NCI-H526 treated with DMSO at 0.1 percent for 48 hours (cell line): ENCODE results near the gene ACOT7.
"Not testable (repeated sequence)": the region's sequence is repeated elsewhere in the genome, so short reads cannot be mapped to it uniquely, and the experiment has no call there.

Experiments
- DNase-seq: peaks from one replicate; lab custom pipeline; 2025; lab: John Stamatoyannopoulos, UW

ACOT7 gene

GRCh38 chr1:6316240-6317097 is 77.1 kb downstream of the ACOT7 start:
- no peak for DNase-seq

- no peak for DNase-seq
Observed at GRCh38 chr1:6314503-6314902, 79.1 kb downstream of the ACOT7 start.

GRCh38 chr1:6313393-6314200 is 80.0 kb downstream of the ACOT7 start:
- DNase-seq, result no peak

- no peak for DNase-seq
Observed at GRCh38 chr1:6310116-6310848, 83.3 kb downstream of the ACOT7 start.

- DNase-seq, result no peak
Observed at GRCh38 chr1:6309564-6309963, 84.0 kb downstream of the ACOT7 start.

- DNase-seq, result no peak
Observed at GRCh38 chr1:6308449-6308848, 85.1 kb downstream of the ACOT7 start.

GRCh38 chr1:6307682-6308081 is 85.9 kb downstream of the ACOT7 start:
- not testable (repeated sequence) for DNase-seq

- DNase-seq, result no peak
Observed at GRCh38 chr1:6307099-6307498, 86.5 kb downstream of the ACOT7 start.

- DNase-seq, result no peak
Observed at GRCh38 chr1:6303397-6304012, 90.1 kb downstream of the ACOT7 start.

- DNase-seq, result no peak
Observed at GRCh38 chr1:6302568-6302967, 91.0 kb downstream of the ACOT7 start.

GRCh38 chr1:6301526-6301925 is 92.0 kb downstream of the ACOT7 start:
- DNase-seq, result no peak

- no peak for DNase-seq
Observed at GRCh38 chr1:6300342-6301048, 93.1 kb downstream of the ACOT7 start.

- DNase-seq, result no peak
Observed at GRCh38 chr1:6299557-6300165, 93.9 kb downstream of the ACOT7 start.

GRCh38 chr1:6298940-6299465 is 94.6 kb downstream of the ACOT7 start:
- DNase-seq, result no peak

- DNase-seq, result no peak
Observed at GRCh38 chr1:6298530-6298929, 95.0 kb downstream of the ACOT7 start.

GRCh38 chr1:6295910-6296309 is 97.7 kb downstream of the ACOT7 start:
- no peak for DNase-seq

- no peak for DNase-seq
Observed at GRCh38 chr1:6294890-6295556, 98.5 kb downstream of the ACOT7 start.

GRCh38 chr1:6294080-6294889 is 99.3 kb downstream of the ACOT7 start:
- no peak for DNase-seq

GRCh38 chr1:6292102-6292501 is 101.5 kb downstream of the ACOT7 start:
- no peak for DNase-seq
